Nephron progenitor cell (in vitro differentiated cells): Measurements from ENCODE around the gene ENPP1.
A peak's percentile ranks its signal among the peaks of the same experiment; 100 is the strongest.

Source experiments
- DNase-seq: peaks from one replicate; pipeline ENCODE4 v3.0.0; 2021
- H3K27ac Mint-ChIP-seq: 2 replicates; pipeline ENCODE4 v1.8.0; 2021; ENCODE audit warnings: mild to moderate bottlenecking, moderate library complexity, mixed read lengths
- H3K27me3 Mint-ChIP-seq: 2 replicates; pipeline ENCODE4 v1.8.0; 2021; ENCODE audit warnings: mild to moderate bottlenecking, low read depth, mixed read lengths; ENCODE audit not compliant: poor library complexity
- H3K36me3 Mint-ChIP-seq: 2 replicates; pipeline ENCODE4 v1.8.0; 2021; ENCODE audit warnings: low read depth, mixed read lengths
- H3K4me1 Mint-ChIP-seq: 2 replicates; pipeline ENCODE4 v1.8.0; 2021; ENCODE audit warnings: mixed read lengths
- H3K4me3 Mint-ChIP-seq: 2 replicates; pipeline ENCODE4 v1.8.0; 2021; ENCODE audit warnings: mild to moderate bottlenecking, moderate library complexity, mixed read lengths
- H3K9me3 Mint-ChIP-seq: 2 replicates; pipeline ENCODE4 v1.8.0; 2021; ENCODE audit warnings: mild to moderate bottlenecking, moderate library complexity, mixed read lengths
- TF ChIP-seq, protein P1 (sequence below): fragments of 200-600 bp; sonication (generic); IDR thresholded peaks from 2 replicates; pipeline ENCODE4 v1.5.0; 2021; ENCODE audit warnings: antibody characterized with exemption

Gene ENPP1

DNA sequence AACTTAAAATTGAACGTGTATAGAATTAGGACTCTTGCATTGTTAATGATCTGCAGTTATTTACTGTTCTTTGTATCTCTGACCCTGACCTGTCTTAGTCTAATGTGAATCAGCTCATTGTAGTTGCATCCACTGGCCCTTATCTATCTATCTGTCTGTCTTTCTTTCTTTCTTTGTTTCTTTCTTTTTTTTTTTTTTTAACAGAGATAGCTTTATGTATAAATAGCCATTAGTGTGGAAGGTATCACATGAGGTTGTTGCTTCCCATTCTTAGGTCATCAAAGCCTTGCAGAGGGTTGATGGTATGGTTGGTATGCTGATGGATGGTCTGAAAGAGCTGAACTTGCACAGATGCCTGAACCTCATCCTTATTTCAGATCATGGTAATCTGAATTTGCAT lies 59.9 kb downstream of the ENPP1 start:
- peaks cover 2% of the 10 kb centered on the region for H3K4me1 Mint-ChIP-seq
- peaks cover 3% of the 10 kb centered on the region for H3K9me3 Mint-ChIP-seq
- peaks cover 13% of the 10 kb centered on the region for H3K36me3 Mint-ChIP-seq
- H3K4me3 Mint-ChIP-seq, result no peak overlapping the region
- TF ChIP-seq, protein P1, sequence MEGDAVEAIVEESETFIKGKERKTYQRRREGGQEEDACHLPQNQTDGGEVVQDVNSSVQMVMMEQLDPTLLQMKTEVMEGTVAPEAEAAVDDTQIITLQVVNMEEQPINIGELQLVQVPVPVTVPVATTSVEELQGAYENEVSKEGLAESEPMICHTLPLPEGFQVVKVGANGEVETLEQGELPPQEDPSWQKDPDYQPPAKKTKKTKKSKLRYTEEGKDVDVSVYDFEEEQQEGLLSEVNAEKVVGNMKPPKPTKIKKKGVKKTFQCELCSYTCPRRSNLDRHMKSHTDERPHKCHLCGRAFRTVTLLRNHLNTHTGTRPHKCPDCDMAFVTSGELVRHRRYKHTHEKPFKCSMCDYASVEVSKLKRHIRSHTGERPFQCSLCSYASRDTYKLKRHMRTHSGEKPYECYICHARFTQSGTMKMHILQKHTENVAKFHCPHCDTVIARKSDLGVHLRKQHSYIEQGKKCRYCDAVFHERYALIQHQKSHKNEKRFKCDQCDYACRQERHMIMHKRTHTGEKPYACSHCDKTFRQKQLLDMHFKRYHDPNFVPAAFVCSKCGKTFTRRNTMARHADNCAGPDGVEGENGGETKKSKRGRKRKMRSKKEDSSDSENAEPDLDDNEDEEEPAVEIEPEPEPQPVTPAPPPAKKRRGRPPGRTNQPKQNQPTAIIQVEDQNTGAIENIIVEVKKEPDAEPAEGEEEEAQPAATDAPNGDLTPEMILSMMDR, result no peak
- no peak for DNase-seq
- H3K27me3 Mint-ChIP-seq, result no peaks in the 10 kb centered on the region
- no peak overlapping the region for H3K27ac Mint-ChIP-seq

DNA sequence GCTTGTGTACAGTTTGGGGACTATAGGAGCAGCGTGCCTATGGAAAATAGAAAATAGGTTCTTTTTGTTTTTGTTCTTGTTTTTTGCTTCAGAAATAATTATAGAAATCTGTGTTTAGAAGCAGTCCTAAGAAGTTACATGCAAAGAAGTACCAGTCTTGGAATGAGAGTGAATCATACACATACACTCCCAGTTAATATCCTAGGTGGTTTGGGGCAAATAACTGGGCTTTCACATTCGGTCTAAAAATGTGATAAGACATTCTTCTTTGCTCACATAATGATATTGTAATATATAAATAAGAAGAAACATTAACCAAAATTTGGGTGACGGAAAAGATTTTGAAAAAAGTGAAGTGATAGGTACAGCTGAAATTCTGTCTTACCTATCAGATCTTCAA lies 61.0 kb downstream of the ENPP1 start:
- TF ChIP-seq, protein P1, result no peak
- Mint-ChIP-seq H3K4me3 (no peak overlapping the region), H3K27ac (no peak overlapping the region), H3K27me3 (no peaks in the 10 kb centered on the region), H3K36me3 (peaks cover 2% of the 10 kb centered on the region), H3K9me3 (no peaks in the 10 kb centered on the region), H3K4me1 (no peaks in the 10 kb centered on the region)
- DNase-seq, result no peak

DNA sequence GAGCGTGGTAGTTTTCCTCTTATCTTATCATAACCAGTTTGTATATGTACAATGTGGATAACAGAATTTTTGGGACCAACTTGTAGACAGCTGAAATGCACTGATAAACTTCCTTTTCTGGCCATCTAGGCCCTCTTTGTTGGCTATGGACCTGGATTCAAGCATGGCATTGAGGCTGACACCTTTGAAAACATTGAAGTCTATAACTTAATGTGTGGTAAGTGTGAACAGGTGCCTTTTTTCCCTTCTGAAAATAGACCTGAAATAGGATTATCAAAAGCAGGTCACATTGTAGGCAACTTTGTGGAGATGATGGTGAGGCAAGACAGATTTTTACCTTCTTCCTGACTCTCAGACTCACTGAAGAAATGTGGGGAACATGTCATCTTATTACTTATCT lies 67.8 kb downstream of the ENPP1 start:
- H3K27ac Mint-ChIP-seq, result no peak overlapping the region

DNA sequence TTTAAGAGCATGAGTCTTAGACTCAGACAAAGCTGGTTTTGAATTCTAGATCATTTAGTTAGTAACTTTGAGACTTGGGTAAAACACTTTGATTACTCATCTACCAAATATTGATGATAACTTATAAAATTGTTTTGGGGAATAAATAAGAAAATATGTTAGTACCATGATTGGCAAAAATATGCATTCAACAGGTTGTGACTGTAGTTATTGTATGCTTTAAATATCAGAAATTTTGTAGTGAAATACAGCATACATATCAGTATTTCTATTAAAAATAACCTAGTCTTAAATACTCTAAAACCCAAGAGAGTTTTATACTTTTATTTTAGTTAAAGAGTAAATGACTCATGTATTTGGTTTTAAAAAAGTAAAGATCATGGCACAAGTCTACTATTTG lies 68.7 kb downstream of the ENPP1 start:
- H3K36me3 Mint-ChIP-seq, result peaks cover 11% of the 10 kb centered on the region
- no peaks in the 10 kb centered on the region for H3K27me3 Mint-ChIP-seq
- H3K27ac Mint-ChIP-seq, result no peak overlapping the region
- H3K4me1 Mint-ChIP-seq, result no peaks in the 10 kb centered on the region
- H3K9me3 Mint-ChIP-seq, result no peaks in the 10 kb centered on the region
- no peak for DNase-seq
- TF ChIP-seq, protein P1, result no peak
- H3K4me3 Mint-ChIP-seq, result no peak overlapping the region

More for the DNA sequence above, 67.8 kb downstream of the ENPP1 start:
- TF ChIP-seq, protein P1, result no peak
- DNase-seq, result no peak
- no peaks in the 10 kb centered on the region for H3K4me1 Mint-ChIP-seq
- no peaks in the 10 kb centered on the region for H3K27me3 Mint-ChIP-seq
- H3K4me3 Mint-ChIP-seq, result no peak overlapping the region
- peaks cover 8% of the 10 kb centered on the region for H3K36me3 Mint-ChIP-seq
- no peaks in the 10 kb centered on the region for H3K9me3 Mint-ChIP-seq

DNA sequence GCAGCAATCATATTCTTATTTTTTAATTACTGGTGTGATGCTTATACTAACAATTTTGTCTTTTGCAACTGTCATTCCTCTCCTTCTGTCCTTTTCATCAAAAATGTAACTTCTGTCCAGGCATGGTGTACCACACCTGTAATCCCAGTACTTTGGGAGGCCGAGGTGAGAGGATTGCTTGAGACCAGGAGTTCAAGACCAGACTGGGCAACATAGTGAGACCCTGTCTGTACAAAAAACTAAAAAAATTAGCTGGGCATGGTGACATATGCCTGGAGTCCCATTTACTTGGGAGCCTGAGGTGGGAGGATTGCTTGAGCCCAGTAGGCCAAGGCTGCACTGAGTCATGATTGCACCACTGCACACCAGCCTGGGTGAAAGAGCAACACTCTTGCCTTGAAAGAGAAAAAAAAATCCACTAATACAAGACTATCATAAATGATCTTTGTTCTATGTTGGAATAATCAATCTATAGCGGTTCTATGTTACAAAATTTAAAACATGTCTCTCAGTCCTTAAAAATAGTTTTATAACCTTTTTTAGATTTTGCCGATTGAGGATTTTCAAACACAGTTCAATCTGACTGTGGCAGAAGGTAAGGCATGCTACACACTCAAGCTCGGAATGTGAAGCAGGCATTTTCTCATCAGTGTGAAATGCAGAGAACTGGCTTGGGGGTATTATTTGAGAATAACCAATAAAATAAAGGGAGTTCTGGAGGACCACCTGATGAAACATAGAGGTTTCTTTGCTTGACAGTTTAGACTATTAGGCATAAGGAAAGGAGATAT lies 70.4 kb downstream of the ENPP1 start:
- Mint-ChIP-seq H3K27ac (peak overlapping the region; percentile 28), H3K36me3 (peaks cover 11% of the 10 kb centered on the region), H3K4me3 (no peak overlapping the region), H3K27me3 (no peaks in the 10 kb centered on the region), H3K9me3 (no peaks in the 10 kb centered on the region), H3K4me1 (no peaks in the 10 kb centered on the region)
- TF ChIP-seq, protein P1, result no peak
- no peak for DNase-seq

DNA sequence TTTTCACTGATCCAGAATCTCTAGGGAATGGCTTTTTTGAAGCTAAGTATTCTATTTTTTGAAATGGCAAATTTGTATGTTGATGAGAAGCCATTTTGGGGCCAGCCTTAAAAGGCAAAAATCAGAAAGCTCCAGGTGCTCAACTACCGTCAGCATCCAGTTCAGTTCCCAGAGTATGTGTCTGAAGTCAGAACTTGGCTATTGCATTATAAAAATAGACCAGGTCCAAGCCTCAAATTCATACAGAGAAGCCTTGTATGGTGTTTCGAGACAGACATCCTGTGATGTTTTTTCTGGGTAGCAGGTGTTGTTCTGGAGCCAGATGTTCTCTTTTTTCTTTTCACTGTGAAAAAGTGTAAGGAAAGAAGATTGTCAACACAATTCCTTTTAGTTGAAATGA lies 75.2 kb downstream of the ENPP1 start:
- no peak overlapping the region for H3K4me3 Mint-ChIP-seq
- peaks cover under 1% of the 10 kb centered on the region for H3K9me3 Mint-ChIP-seq
- TF ChIP-seq, protein P1, result no peak
- H3K27me3 Mint-ChIP-seq, result no peaks in the 10 kb centered on the region
- H3K36me3 Mint-ChIP-seq, result peaks cover 13% of the 10 kb centered on the region
- H3K27ac Mint-ChIP-seq, result no peak overlapping the region
- no peak for DNase-seq
- H3K4me1 Mint-ChIP-seq, result no peaks in the 10 kb centered on the region
